Panc1 (cell line): ENCODE measurements around the gene SLC22A2.

Source experiments
- CTCF ChIP-seq: fragments of 450-650 bp; IDR thresholded peaks from 2 replicates; pipeline ENCODE4 v1.5.1; 2017; ENCODE audit warnings: mild to moderate bottlenecking
- REST ChIP-seq, 2 experiments: IDR thresholded peaks; 2 replicates each; pipeline ENCODE4 v1.6.1; 2011 to 2012; ENCODE audit warnings: low read depth in 2 of 2, control low read depth in 1 of 2, low read length in 1 of 2, mild to moderate bottlenecking in 1 of 2, moderate library complexity in 1 of 2; ENCODE audit not compliant: insufficient read depth in 1 of 2
- TCF7L2 ChIP-seq: IDR thresholded peaks from 2 replicates; pipeline ENCODE4 v1.6.1; 2011; ENCODE audit warnings: mild to moderate bottlenecking, low read depth, low read length, inconsistent platforms

- TF ChIP-seq CTCF (no peak), TCF7L2 (no peak), REST (IDR thresholded peaks at IDR 0.05; ENCODE audit: insufficient read depth in 1 of 2, low read depth in 2 of 2, low read length in 1 of 2) (no peak)
Measured at GRCh38 chr6:160253292-160253691, 5.3 kb downstream of the SLC22A2 start.
